Stomach (tissue), 4 donors: ENCODE measurements around the gene PRKAB1.

Experiments used
- POLR2A ChIP-seq, 4 donors: fragments of 450-650 bp; IDR thresholded peaks; one replicate each; pipeline ENCODE4 v1.6.1; 2016; ENCODE audit warnings: antibody characterized with exemption in 4 of 4, control low read depth in 2 of 4, mild to moderate bottlenecking in 1 of 4, moderate library complexity in 1 of 4
- TF ChIP-seq, protein P1 (sequence below), 7 experiments: fragments of 450-650 bp in 4 of 7; fragments of 200-600 bp in 3 of 7; sonication (generic) in 3 of 7; IDR thresholded peaks; one replicate each; pipeline ENCODE4 v1.5.1; 2016 to 2019; ENCODE audit warnings: antibody characterized with exemption in 7 of 7, control low read depth in 2 of 7, mild to moderate bottlenecking in 1 of 7

DNA sequence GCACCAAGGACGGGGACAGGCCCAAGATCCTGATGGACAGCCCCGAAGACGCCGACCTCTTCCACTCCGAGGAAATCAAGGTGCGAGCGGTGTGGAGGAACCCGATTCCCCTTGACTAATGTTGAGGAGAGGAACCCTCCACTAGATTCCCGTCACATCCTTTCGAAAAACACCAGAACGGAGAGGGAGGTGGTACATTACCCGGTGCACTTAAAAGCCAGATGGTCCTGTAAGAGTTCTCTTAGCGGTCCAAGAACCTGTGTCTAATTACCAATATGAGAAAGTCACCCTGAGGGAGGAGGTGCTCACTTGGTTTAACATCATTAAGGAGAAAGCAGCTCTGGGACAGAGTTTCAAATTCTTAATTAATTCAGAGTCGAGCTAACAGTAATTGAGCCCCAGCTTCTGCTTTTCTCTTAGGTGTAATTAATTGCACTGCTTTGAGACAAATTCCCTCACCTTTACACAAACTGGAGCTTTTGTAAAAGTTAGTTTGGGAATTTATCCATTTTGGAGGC is 450 bp downstream of the PRKAB1 start:
- no peak for TF ChIP-seq POLR2A (IDR thresholded peaks at IDR 0.05)
- TF ChIP-seq, protein P1, sequence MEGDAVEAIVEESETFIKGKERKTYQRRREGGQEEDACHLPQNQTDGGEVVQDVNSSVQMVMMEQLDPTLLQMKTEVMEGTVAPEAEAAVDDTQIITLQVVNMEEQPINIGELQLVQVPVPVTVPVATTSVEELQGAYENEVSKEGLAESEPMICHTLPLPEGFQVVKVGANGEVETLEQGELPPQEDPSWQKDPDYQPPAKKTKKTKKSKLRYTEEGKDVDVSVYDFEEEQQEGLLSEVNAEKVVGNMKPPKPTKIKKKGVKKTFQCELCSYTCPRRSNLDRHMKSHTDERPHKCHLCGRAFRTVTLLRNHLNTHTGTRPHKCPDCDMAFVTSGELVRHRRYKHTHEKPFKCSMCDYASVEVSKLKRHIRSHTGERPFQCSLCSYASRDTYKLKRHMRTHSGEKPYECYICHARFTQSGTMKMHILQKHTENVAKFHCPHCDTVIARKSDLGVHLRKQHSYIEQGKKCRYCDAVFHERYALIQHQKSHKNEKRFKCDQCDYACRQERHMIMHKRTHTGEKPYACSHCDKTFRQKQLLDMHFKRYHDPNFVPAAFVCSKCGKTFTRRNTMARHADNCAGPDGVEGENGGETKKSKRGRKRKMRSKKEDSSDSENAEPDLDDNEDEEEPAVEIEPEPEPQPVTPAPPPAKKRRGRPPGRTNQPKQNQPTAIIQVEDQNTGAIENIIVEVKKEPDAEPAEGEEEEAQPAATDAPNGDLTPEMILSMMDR (IDR thresholded peaks at IDR 0.05), result no peak
